GM21737 (cell line): ENCODE measurements around the gene ST6GALNAC4.
A peak's percentile ranks its signal among the peaks of the same experiment; 100 is the strongest.

ENCODE experiments used
- ATAC-seq: cut with Tn5 transposase; IDR thresholded peaks from one replicate; pipeline ENCODE4 v1.9.1; 2021; ENCODE audit warnings: mild to moderate bottlenecking, moderate library complexity; ENCODE audit not compliant: unreplicated experiment

The ST6GALNAC4 gene

DNA sequence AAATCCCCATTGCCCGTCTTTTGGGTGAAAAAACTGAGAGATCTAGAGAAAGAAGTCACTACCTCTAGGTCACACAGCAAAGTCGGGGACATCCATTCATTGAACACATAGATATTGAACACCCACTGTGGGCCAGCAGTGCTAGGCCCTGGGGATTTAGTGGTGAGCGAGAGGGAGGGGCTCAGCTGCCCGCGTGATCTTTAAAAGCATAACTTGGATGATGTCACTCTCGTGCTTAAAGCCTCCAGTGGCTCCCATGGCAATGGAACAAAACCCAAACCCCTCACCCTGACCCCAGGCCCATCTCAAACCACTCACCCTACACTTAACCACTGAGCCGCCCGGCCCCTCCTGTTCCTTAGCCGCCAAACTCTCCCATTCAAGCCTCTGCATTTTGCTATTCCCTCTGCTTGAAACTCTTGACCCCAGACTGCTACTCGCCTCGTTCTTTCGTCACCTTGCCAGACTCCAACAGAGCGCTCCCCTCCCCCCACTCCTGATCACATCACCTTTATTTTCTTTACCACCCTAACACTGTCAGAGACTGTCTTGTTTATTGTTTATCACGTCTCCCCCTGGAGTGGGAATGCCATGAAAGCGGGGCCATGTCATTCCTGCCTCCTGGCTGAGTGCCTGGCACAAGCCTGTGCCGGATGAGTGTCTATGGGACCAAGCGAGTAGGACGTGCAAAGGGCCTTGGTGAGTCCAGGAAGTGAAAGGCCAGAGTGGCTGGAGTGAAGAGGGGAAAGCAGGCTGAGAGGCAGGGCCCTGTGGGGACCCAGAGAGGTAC is 14.4 kb upstream of the ST6GALNAC4 start:
- no peak for ATAC-seq

- peak; percentile 69 for ATAC-seq
Observed at GRCh38 chr9:127930231-127931091, 13.6 kb upstream of the ST6GALNAC4 start, which contains the start of gene PIP5KL1. Gene PIP5KL1 (minus strand): TSS chr9:127930777. CDS start chr9:127930752, 25 bp downstream.

- no peak for ATAC-seq
Observed at GRCh38 chr9:127929625-127929979, 12.8 kb upstream of the ST6GALNAC4 start.

DNA sequence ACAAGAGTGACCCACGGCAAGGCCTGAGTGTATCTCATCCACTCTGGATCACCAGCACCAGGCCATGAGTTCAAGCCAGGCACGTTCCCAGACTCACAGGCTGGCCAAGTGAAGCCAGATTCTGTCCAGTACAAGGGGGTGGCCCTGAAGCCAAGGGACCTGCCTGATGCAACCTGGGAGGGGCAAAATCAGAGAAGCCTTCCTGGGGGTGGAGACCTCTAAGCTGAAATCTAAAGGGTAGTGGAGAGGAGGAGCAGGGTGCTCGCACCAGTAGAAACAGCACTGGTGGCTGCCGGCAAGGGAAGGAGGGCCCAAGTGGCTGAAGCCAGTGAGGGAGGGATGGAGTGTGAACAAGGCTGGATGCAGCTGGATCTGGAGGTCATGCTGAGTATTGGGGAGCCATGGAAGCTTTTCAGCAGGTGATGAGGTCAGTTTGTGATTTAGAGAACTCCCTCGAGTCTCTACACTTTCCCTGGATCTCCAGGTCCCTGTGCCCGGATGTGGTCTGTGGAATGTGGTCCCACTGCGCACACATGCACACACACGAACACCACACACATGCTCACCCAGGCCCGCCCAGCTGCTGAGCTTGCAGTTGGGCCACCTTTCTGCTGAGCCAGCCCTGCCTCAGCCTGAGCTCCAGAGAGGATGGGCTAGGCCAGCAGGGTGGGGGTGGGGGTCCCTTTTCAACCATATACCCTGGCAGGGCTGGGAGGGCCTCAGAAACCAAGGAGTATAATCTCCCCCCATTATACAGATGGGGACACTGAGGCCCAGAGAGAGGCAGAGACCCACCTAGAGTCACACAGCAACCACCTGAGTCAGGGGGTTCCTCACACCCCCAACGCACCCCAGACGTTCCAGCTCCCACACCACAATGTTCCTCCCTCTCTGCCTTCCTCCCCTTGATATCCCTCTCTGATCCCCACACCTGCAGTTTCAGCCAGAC is 12.1 kb upstream of the ST6GALNAC4 start:
- ATAC-seq, result no peak

- no peak for ATAC-seq
Observed at GRCh38 chr9:127927988-127928675, 11.3 kb upstream of the ST6GALNAC4 start.

- ATAC-seq, result no peak
Observed at GRCh38 chr9:127927201-127927987, 10.6 kb upstream of the ST6GALNAC4 start.

GRCh38 chr9:127926906-127927200 is 10.0 kb upstream of the ST6GALNAC4 start:
- no peak for ATAC-seq

- no peak for ATAC-seq
Observed at GRCh38 chr9:127925959-127926905, 9.4 kb upstream of the ST6GALNAC4 start.

- no peak for ATAC-seq
Observed at GRCh38 chr9:127924736-127925444, 8.0 kb upstream of the ST6GALNAC4 start.

GRCh38 chr9:127923771-127924170 is 6.9 kb upstream of the ST6GALNAC4 start:
- no peak for ATAC-seq

- no peak for ATAC-seq
Observed at GRCh38 chr9:127923046-127923445, 6.2 kb upstream of the ST6GALNAC4 start.

- no peak for ATAC-seq
Observed at GRCh38 chr9:127921557-127922120, 4.8 kb upstream of the ST6GALNAC4 start.

- no peak for ATAC-seq
Observed at GRCh38 chr9:127920794-127921193, 4.0 kb upstream of the ST6GALNAC4 start.

GRCh38 chr9:127919253-127919815 is 2.5 kb upstream of the ST6GALNAC4 start:
- ATAC-seq, result no peak

GRCh38 chr9:127918183-127919107 is 1.6 kb upstream of the ST6GALNAC4 start:
- ATAC-seq, result no peak

DNA sequence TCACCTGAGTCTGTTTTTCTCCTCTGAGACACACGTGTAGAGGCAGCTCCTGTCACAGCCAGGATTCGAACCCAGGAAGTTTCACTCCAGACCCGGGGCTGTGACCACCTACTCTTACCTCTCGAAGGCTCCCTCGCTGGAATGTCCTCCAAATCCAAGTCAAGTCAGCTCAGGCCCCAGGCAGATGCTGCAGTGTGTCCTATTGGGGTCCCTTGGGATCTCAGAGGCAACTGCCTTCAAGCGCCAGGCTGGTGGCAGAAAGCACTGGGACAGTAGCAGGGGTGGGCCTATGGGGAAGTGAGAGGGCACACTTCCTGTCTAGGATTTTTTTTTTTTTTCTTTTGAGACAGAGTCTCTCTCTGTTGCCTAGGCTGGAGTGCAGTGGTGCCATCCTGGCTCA is 762 bp upstream of the ST6GALNAC4 start:
- no peak for ATAC-seq
